HEK293 (cell line): Measurements from ENCODE around the gene BPI.

Source experiments
- CTCF ChIA-PET: fragments of 350-600 bp; formaldehyde crosslinking; extraction: SDS; loops from one replicate; lab custom pipeline; 2021; ENCODE audit warnings: antibody characterized with exemption; lab: Yijun Ruan, JAX
- POLR2A ChIA-PET: fragments of 300-600 bp; formaldehyde crosslinking; extraction: SDS; loops from one replicate; lab custom pipeline; 2020; ENCODE audit warnings: antibody characterized with exemption, inconsistent platforms; lab: Yijun Ruan, JAX
- H3K27ac ChIP-seq: fragments of 200-500 bp; sonication (Bioruptor generic); 2 replicates; pipeline ENCODE4 v1.5.1; 2014; ENCODE audit warnings: low read depth, low read length, control low read depth, inconsistent platforms; ENCODE audit errors: extremely low read depth
- H3K36me3 ChIP-seq, 2 experiments: fragments of 200-500 bp in 1 of 2; sonication (Bioruptor generic) in 1 of 2; 1 replicate in 1 of 2; 2 replicates in 1 of 2; pipeline ENCODE4 v1.5.1; 2014 to 2017; ENCODE audit warnings: inconsistent platforms in 2 of 2, low read length in 2 of 2; ENCODE audit not compliant: control insufficient read depth in 2 of 2, insufficient read depth in 1 of 2
- H3K4me1 ChIP-seq: fragments of 200-500 bp; sonication (Bioruptor generic); 2 replicates; pipeline ENCODE4 v1.5.1; 2014; ENCODE audit warnings: mild to moderate bottlenecking, low read length, inconsistent platforms; ENCODE audit not compliant: control insufficient read depth, insufficient read depth
- H3K4me3 ChIP-seq: 2 replicates; pipeline ENCODE4 v1.5.1; 2011; ENCODE audit warnings: low read depth, mild to moderate bottlenecking, control low read depth, low read length, moderate library complexity
- H3K9me3 ChIP-seq: fragments of 200-500 bp; sonication (Bioruptor generic); 2 replicates; pipeline ENCODE4 v1.5.1; 2014; ENCODE audit warnings: low read depth, low read length, inconsistent platforms; ENCODE audit not compliant: control insufficient read depth, insufficient read depth
- KLF9 ChIP-seq: fragments of 450-650 bp; formaldehyde crosslinking; IDR thresholded peaks from 2 replicates; pipeline ENCODE4 v1.5.1; 2016; ENCODE audit warnings: missing biosample characterization, missing genetic modification characterization, low read depth
- PRDM1 ChIP-seq: fragments of 450-650 bp; formaldehyde crosslinking; IDR thresholded peaks from 2 replicates; pipeline ENCODE4; 2016; ENCODE audit warnings: missing biosample characterization, missing genetic modification characterization
- SETDB1 ChIP-seq: IDR thresholded peaks from one replicate; pipeline ENCODE4 v1.6.1; 2017; ENCODE audit warnings: mild to moderate bottlenecking, low read length, moderate library complexity, mixed read lengths; ENCODE audit not compliant: insufficient read length
- ZBTB20 ChIP-seq: fragments of 450-650 bp; formaldehyde crosslinking; IDR thresholded peaks from 2 replicates; pipeline ENCODE4 v1.5.1; 2016; ENCODE audit warnings: missing biosample characterization, missing genetic modification characterization
- ZBTB8A ChIP-seq: fragments of 450-650 bp; formaldehyde crosslinking; IDR thresholded peaks from 2 replicates; pipeline ENCODE4 v1.5.1; 2016; ENCODE audit warnings: missing biosample characterization, missing genetic modification characterization
- ZNF169 ChIP-seq: fragments of 450-650 bp; formaldehyde crosslinking; IDR thresholded peaks from 2 replicates; pipeline ENCODE4 v1.5.1; 2016; ENCODE audit warnings: missing biosample characterization, missing genetic modification characterization
- ZNF202 ChIP-seq: fragments of 450-650 bp; formaldehyde crosslinking; IDR thresholded peaks from 2 replicates; pipeline ENCODE4 v1.5.1; 2016; ENCODE audit warnings: missing biosample characterization, missing genetic modification characterization, borderline replicate concordance
- ZNF211 ChIP-seq: fragments of 450-650 bp; formaldehyde crosslinking; IDR thresholded peaks from 2 replicates; pipeline ENCODE4 v1.5.1; 2016; ENCODE audit warnings: low read depth, missing biosample characterization, missing genetic modification characterization
- ZNF341 ChIP-seq: fragments of 450-650 bp; formaldehyde crosslinking; IDR thresholded peaks from 2 replicates; pipeline ENCODE4; 2016; ENCODE audit warnings: low read depth, missing biosample characterization, missing genetic modification characterization
- ZNF350 ChIP-seq: fragments of 450-650 bp; formaldehyde crosslinking; IDR thresholded peaks from 2 replicates; pipeline ENCODE4 v1.5.0; 2017; ENCODE audit warnings: missing biosample characterization, mild to moderate bottlenecking, missing genetic modification characterization
- ZNF366 ChIP-seq: fragments of 450-650 bp; formaldehyde crosslinking; conservative IDR thresholded peaks from 2 replicates; pipeline ENCODE4 v1.5.1; 2016; ENCODE audit warnings: missing biosample characterization, missing genetic modification characterization
- ZNF37A ChIP-seq: fragments of 450-650 bp; IDR thresholded peaks from 2 replicates; pipeline ENCODE4 v1.5.1; 2018; ENCODE audit warnings: missing biosample characterization, missing genetic modification characterization
- ZNF560 ChIP-seq: fragments of 450-650 bp; formaldehyde crosslinking; IDR thresholded peaks from 2 replicates; pipeline ENCODE4 v1.5.1; 2017; ENCODE audit warnings: missing biosample characterization, missing genetic modification characterization, borderline replicate concordance
- ZNF571 ChIP-seq: fragments of 450-650 bp; formaldehyde crosslinking; IDR thresholded peaks from 2 replicates; pipeline ENCODE4 v1.5.0; 2017; ENCODE audit warnings: missing biosample characterization, missing genetic modification characterization
- ZNF654 ChIP-seq: fragments of 450-650 bp; formaldehyde crosslinking; IDR thresholded peaks from 2 replicates; pipeline ENCODE4 v1.5.1; 2016; ENCODE audit warnings: low read depth, missing biosample characterization, missing genetic modification characterization
- ZNF830 ChIP-seq: fragments of 450-650 bp; IDR thresholded peaks from 2 replicates; pipeline ENCODE4 v1.5.0; 2018; ENCODE audit warnings: missing biosample characterization, missing genetic modification characterization, low read depth, mild to moderate bottlenecking, moderate library complexity
- ZXDB ChIP-seq: fragments of 450-650 bp; formaldehyde crosslinking; IDR thresholded peaks from 2 replicates; pipeline ENCODE4 v1.5.1; 2016; ENCODE audit warnings: missing biosample characterization, missing genetic modification characterization
- TF ChIP-seq, protein P1 (sequence below): fragments of 450-650 bp; formaldehyde crosslinking; IDR thresholded peaks from 2 replicates; pipeline ENCODE4 v1.5.1; 2016; ENCODE audit warnings: missing biosample characterization, missing genetic modification characterization
- TF ChIP-seq, protein P2 (sequence below): fragments of 450-650 bp; formaldehyde crosslinking; IDR thresholded peaks from 2 replicates; pipeline ENCODE4 v1.5.1; 2016; ENCODE audit warnings: missing biosample characterization, missing genetic modification characterization
- TF ChIP-seq, protein P3 (sequence below): fragments of 450-650 bp; formaldehyde crosslinking; IDR thresholded peaks from 2 replicates; pipeline ENCODE4 v1.5.1; 2016; ENCODE audit warnings: missing biosample characterization, missing genetic modification characterization
- TF ChIP-seq, protein P4 (sequence below): fragments of 450-650 bp; formaldehyde crosslinking; IDR thresholded peaks from 2 replicates; pipeline ENCODE4 v1.5.1; 2016; ENCODE audit warnings: missing biosample characterization, missing genetic modification characterization
- TF ChIP-seq, protein P5 (sequence below): fragments of 450-650 bp; formaldehyde crosslinking; IDR thresholded peaks from 2 replicates; pipeline ENCODE4 v1.5.1; 2017; ENCODE audit warnings: missing biosample characterization, missing genetic modification characterization

Gene BPI

DNA sequence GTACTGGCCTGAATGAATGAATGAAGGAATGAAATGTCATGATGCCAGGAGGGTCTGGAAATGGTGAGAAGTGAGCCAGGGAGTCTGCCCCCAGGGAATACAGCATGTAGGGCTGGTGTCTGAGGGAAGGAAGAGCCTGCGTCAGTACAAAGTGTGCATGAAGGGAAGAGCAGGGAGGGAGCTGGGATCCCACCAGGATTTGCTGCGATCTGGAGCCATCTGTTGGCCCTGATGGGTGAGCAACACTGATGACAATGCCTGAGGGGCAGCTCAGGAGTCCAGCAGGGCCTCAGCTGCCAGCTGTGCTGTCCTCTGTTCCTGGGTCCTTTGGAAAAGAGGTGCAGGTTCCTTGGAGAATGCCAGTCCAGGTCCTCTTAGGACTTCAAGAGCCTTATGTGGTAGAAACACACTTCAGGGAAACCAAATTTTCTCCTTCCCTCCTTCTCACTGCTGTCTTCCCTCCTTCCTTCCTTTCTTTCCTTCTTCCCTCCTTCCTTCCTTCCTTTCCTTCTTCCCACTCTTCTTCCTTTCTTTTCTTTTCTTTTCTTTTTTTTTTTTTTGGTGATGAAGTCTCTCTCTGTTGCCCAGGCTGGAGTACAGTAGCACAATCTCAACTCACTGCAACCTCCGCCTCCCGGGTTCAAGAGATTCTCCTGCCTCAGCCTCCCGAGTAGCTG lies 11.5 kb downstream of the BPI start:
- H3K9me3 ChIP-seq, result no peaks in the 10 kb centered on the region
- no peak overlapping the region for H3K27ac ChIP-seq
- no peaks in the 10 kb centered on the region for H3K4me1 ChIP-seq
- no peak overlapping the region for H3K4me3 ChIP-seq
- H3K36me3 ChIP-seq, result no peaks in the 10 kb centered on the region
- TF ChIP-seq ZNF341 (tag by site-specific recombination), result peak; percentile 56
- TF ChIP-seq, protein P1, sequence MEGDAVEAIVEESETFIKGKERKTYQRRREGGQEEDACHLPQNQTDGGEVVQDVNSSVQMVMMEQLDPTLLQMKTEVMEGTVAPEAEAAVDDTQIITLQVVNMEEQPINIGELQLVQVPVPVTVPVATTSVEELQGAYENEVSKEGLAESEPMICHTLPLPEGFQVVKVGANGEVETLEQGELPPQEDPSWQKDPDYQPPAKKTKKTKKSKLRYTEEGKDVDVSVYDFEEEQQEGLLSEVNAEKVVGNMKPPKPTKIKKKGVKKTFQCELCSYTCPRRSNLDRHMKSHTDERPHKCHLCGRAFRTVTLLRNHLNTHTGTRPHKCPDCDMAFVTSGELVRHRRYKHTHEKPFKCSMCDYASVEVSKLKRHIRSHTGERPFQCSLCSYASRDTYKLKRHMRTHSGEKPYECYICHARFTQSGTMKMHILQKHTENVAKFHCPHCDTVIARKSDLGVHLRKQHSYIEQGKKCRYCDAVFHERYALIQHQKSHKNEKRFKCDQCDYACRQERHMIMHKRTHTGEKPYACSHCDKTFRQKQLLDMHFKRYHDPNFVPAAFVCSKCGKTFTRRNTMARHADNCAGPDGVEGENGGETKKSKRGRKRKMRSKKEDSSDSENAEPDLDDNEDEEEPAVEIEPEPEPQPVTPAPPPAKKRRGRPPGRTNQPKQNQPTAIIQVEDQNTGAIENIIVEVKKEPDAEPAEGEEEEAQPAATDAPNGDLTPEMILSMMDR (tag by site-specific recombination), result peak; percentile 30; the same call in 1 of the 2 replicates
- TF ChIP-seq ZNF366 (tag by site-specific recombination), result peak; percentile 59; the same call in 1 of the 2 replicates
- TF ChIP-seq ZNF654 (tag by site-specific recombination), result peak; percentile 43
- no peak for TF ChIP-seq KLF9 (tag by site-specific recombination)
- TF ChIP-seq SETDB1, result no peak
- peak; percentile 69 for TF ChIP-seq PRDM1
- TF ChIP-seq, all 188 proteins: peak for 5
- ChIA-PET POLR2A (no interaction called here), CTCF (interaction anchor here (0.6 kb wide), 1 partner anchor 21 kb away, joined by 3 read pairs; no protein-coding TSS in a partner anchor)

DNA sequence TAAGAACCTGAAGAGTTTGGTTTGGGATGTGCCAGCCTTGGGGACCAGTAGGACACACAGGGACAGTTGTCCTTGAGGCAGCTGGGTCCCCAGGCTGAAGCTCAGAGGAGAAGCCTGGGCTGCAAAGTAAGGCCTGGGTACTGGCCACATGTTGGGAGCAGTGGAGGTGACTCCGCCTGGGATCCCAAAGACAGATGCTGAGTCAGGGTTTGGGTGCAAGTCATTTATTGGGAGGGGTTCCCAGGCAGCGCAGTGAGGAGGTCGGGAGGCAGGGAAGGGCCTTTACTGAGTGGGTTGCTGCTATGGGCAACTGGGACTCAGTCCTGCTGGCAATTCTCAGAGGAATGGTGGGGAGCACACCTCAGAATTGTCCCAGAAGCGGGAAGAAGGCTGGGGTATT lies 12.4 kb downstream of the BPI start:
- Histone ChIP-seq H3K36me3 (no peaks in the 10 kb centered on the region), H3K9me3 (no peaks in the 10 kb centered on the region), H3K4me3 (no peak overlapping the region), H3K27ac (no peak overlapping the region), H3K4me1 (no peaks in the 10 kb centered on the region)
- no peak for TF ChIP-seq ZXDB (tag by site-specific recombination)
- no peak for TF ChIP-seq ZNF202
- no peak for TF ChIP-seq ZBTB20
- no peak for TF ChIP-seq ZBTB8A (tag by site-specific recombination)
- TF ChIP-seq ZNF560 (tag by site-specific recombination), result no peak
- no peak for TF ChIP-seq ZNF37A (tag by site-specific recombination)
- TF ChIP-seq, protein P2, sequence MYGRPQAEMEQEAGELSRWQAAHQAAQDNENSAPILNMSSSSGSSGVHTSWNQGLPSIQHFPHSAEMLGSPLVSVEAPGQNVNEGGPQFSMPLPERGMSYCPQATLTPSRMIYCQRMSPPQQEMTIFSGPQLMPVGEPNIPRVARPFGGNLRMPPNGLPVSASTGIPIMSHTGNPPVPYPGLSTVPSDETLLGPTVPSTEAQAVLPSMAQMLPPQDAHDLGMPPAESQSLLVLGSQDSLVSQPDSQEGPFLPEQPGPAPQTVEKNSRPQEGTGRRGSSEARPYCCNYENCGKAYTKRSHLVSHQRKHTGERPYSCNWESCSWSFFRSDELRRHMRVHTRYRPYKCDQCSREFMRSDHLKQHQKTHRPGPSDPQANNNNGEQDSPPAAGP (tag by site-specific recombination), result no peak
- no peak for TF ChIP-seq ZNF571 (tag by site-specific recombination)
- no peak for TF ChIP-seq ZNF211 (tag by site-specific recombination)
- TF ChIP-seq, protein P3, sequence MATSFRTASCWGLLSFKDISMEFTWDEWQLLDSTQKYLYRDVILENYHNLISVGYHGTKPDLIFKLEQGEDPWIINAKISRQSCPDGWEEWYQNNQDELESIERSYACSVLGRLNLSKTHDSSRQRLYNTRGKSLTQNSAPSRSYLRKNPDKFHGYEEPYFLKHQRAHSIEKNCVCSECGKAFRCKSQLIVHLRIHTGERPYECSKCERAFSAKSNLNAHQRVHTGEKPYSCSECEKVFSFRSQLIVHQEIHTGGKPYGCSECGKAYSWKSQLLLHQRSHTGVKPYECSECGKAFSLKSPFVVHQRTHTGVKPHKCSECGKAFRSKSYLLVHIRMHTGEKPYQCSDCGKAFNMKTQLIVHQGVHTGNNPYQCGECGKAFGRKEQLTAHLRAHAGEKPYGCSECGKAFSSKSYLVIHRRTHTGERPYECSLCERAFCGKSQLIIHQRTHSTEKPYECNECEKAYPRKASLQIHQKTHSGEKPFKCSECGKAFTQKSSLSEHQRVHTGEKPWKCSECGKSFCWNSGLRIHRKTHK (tag by site-specific recombination), result no peak
- CTCF ChIA-PET, result interaction anchor here (1.3 kb wide), 1 partner anchor 95 kb away, joined by 3 read pairs; no protein-coding TSS in a partner anchor
- POLR2A ChIA-PET, result no interaction called here

DNA sequence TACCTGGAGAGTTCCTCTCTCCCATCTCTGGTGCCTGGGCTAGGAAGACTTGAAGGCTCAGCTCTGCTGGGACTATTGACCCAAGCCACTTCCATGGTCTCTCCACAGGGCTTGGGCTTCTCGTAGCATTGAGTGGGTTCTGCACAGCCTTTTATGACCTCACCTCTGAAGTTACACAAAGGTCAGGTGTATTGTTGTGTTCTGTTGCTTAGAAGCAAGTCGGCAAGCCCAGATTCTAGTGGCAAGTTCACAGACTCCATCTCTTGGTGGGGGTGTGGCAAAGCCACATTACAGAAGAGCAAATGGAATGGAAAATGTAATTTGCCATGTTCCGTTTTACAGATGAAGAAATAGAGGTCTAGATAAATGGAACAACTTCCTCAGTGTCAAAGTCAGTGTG lies 13.5 kb downstream of the BPI start:
- Histone ChIP-seq H3K36me3 (no peaks in the 10 kb centered on the region), H3K27ac (no peak overlapping the region), H3K4me3 (no peak overlapping the region), H3K4me1 (no peaks in the 10 kb centered on the region), H3K9me3 (no peaks in the 10 kb centered on the region)
- ChIA-PET POLR2A (interaction anchor here (0.6 kb wide), 1 partner anchor 100 kb away, joined by 4 read pairs; no protein-coding TSS in a partner anchor), CTCF (interaction anchor here (0.5 to 1.3 kb wide), 5 partner anchors 12 to 96 kb away, joined by 3 to 5 read pairs (median 4); no protein-coding TSS in a partner anchor)
- TF ChIP-seq ZNF350 (no peak), ZNF830 (no peak), ZNF169 (tag by site-specific recombination) (no peak)
- TF ChIP-seq, protein P4, sequence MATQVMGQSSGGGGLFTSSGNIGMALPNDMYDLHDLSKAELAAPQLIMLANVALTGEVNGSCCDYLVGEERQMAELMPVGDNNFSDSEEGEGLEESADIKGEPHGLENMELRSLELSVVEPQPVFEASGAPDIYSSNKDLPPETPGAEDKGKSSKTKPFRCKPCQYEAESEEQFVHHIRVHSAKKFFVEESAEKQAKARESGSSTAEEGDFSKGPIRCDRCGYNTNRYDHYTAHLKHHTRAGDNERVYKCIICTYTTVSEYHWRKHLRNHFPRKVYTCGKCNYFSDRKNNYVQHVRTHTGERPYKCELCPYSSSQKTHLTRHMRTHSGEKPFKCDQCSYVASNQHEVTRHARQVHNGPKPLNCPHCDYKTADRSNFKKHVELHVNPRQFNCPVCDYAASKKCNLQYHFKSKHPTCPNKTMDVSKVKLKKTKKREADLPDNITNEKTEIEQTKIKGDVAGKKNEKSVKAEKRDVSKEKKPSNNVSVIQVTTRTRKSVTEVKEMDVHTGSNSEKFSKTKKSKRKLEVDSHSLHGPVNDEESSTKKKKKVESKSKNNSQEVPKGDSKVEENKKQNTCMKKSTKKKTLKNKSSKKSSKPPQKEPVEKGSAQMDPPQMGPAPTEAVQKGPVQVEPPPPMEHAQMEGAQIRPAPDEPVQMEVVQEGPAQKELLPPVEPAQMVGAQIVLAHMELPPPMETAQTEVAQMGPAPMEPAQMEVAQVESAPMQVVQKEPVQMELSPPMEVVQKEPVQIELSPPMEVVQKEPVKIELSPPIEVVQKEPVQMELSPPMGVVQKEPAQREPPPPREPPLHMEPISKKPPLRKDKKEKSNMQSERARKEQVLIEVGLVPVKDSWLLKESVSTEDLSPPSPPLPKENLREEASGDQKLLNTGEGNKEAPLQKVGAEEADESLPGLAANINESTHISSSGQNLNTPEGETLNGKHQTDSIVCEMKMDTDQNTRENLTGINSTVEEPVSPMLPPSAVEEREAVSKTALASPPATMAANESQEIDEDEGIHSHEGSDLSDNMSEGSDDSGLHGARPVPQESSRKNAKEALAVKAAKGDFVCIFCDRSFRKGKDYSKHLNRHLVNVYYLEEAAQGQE (tag by site-specific recombination), result no peak
- TF ChIP-seq, protein P5, sequence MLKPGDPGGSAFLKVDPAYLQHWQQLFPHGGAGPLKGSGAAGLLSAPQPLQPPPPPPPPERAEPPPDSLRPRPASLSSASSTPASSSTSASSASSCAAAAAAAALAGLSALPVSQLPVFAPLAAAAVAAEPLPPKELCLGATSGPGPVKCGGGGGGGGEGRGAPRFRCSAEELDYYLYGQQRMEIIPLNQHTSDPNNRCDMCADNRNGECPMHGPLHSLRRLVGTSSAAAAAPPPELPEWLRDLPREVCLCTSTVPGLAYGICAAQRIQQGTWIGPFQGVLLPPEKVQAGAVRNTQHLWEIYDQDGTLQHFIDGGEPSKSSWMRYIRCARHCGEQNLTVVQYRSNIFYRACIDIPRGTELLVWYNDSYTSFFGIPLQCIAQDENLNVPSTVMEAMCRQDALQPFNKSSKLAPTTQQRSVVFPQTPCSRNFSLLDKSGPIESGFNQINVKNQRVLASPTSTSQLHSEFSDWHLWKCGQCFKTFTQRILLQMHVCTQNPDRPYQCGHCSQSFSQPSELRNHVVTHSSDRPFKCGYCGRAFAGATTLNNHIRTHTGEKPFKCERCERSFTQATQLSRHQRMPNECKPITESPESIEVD (tag by site-specific recombination), result no peak
